ENCODE measurements around the gene BDKRB1.

GRCh38 chr14:96275177-96276112, 19.4 kb downstream of the BDKRB1 start:
- TF ChIP-seq POLR2A (IDR thresholded peaks at IDR 0.05; ENCODE audit: low read depth, low read length) (no peak), POLR2AphosphoS5 (IDR thresholded peaks at IDR 0.05; ENCODE audit: low read depth, low read length) (no peak)

Measured in GM12891 (cell line).